GM12878 (cell line): ENCODE data around the gene ATIC.

ENCODE experiments used
- CBX5 ChIP-seq: sonication (generic); IDR thresholded peaks from 2 replicates; pipeline ENCODE4 v1.6.1; 2016; ENCODE audit warnings: low read depth, moderate library complexity, mild to moderate bottlenecking, inconsistent platforms
- EP300 ChIP-seq, 2 experiments: fragments of 150-350 bp in 1 of 2; IDR thresholded peaks; 2 replicates each; pipeline ENCODE4 v1.6.1; 2011 to 2012; ENCODE audit warnings: low read depth in 2 of 2, low read length in 2 of 2, borderline replicate concordance in 1 of 2, improper control_type of control experiment in 1 of 2, inconsistent platforms in 1 of 2; ENCODE audit not compliant: control insufficient read depth in 1 of 2
- GABPA ChIP-seq: IDR thresholded peaks from 2 replicates; pipeline ENCODE4 v1.6.1; 2014; ENCODE audit warnings: antibody characterized with exemption, low read depth, mild to moderate bottlenecking, inconsistent platforms
- NFIC ChIP-seq: IDR thresholded peaks from 2 replicates; pipeline ENCODE4 v1.6.1; 2012; ENCODE audit warnings: low read depth, mild to moderate bottlenecking, inconsistent platforms, low read length, moderate library complexity
- POLR2A ChIP-seq: IDR thresholded peaks from 2 replicates; pipeline ENCODE4 v1.6.1; 2011; ENCODE audit warnings: low read depth, mild to moderate bottlenecking, low read length
- RBBP5 ChIP-seq: fragments of 200-600 bp; sonication (generic); conservative IDR thresholded peaks from 2 replicates; pipeline ENCODE4 v1.6.1; 2016
- RELA ChIP-seq: fragments of 450-650 bp; IDR thresholded peaks from 2 replicates; pipeline ENCODE4 v1.8.0; 2014; ENCODE audit warnings: borderline replicate concordance; ENCODE audit not compliant: partially characterized antibody
- RFX5 ChIP-seq: IDR thresholded peaks from 2 replicates; pipeline ENCODE4 v1.6.1; 2011; ENCODE audit warnings: low read depth, low read length, improper control_type of control experiment
- SMC3 ChIP-seq: IDR thresholded peaks from 2 replicates; pipeline ENCODE4 v1.6.1; 2011; ENCODE audit warnings: low read length, improper control_type of control experiment, borderline replicate concordance
- TBL1XR1 ChIP-seq: IDR thresholded peaks from 2 replicates; pipeline ENCODE4 v1.6.1; 2012; ENCODE audit warnings: low read depth, low read length, improper control_type of control experiment
- TF ChIP-seq, protein P1 (sequence below): fragments of 450-650 bp; formaldehyde crosslinking; IDR thresholded peaks from 2 replicates; pipeline ENCODE4 v1.5.0; 2022; ENCODE audit warnings: mild to moderate bottlenecking, missing genetic modification characterization
- TF ChIP-seq, protein P2 (sequence below), 3 experiments: IDR thresholded peaks in 2 of 3; conservative IDR thresholded peaks in 1 of 3; 2 replicates each; pipeline ENCODE4 v1.5.1; 2011; ENCODE audit warnings: low read depth in 3 of 3, low read length in 3 of 3, mild to moderate bottlenecking in 3 of 3, control low read depth in 2 of 3, moderate library complexity in 2 of 3, inconsistent platforms in 1 of 3, mixed read lengths in 1 of 3; ENCODE audit not compliant: control insufficient read depth in 2 of 3, insufficient read depth in 1 of 3; ENCODE audit errors: extremely low read depth in 1 of 3
- TF ChIP-seq, protein P3 (sequence below): IDR thresholded peaks from 2 replicates; pipeline ENCODE4 v1.6.1; 2011; ENCODE audit warnings: low read depth, mild to moderate bottlenecking, low read length, moderate library complexity, borderline replicate concordance; ENCODE audit errors: extremely low read depth

DNA sequence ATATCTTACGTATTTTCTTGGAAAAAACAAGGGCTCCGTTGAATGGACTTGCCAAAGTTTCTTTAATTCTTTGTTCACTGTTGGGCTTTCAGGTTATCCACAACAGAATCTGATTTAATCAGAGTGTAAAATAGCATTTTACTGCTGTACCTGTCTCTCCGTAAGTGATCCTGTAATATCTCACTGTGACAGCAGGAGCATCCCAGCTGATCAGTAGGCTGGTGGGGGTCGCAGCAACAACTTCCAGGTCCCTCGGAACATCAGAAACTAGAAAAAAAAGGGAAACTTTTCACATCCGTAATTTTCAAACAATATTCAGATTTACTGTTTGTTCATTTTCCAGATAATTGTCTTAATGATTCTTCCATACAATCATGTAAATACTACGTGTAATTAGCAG, 72.9 kb downstream of the ATIC start:
- TF ChIP-seq, protein P1, sequence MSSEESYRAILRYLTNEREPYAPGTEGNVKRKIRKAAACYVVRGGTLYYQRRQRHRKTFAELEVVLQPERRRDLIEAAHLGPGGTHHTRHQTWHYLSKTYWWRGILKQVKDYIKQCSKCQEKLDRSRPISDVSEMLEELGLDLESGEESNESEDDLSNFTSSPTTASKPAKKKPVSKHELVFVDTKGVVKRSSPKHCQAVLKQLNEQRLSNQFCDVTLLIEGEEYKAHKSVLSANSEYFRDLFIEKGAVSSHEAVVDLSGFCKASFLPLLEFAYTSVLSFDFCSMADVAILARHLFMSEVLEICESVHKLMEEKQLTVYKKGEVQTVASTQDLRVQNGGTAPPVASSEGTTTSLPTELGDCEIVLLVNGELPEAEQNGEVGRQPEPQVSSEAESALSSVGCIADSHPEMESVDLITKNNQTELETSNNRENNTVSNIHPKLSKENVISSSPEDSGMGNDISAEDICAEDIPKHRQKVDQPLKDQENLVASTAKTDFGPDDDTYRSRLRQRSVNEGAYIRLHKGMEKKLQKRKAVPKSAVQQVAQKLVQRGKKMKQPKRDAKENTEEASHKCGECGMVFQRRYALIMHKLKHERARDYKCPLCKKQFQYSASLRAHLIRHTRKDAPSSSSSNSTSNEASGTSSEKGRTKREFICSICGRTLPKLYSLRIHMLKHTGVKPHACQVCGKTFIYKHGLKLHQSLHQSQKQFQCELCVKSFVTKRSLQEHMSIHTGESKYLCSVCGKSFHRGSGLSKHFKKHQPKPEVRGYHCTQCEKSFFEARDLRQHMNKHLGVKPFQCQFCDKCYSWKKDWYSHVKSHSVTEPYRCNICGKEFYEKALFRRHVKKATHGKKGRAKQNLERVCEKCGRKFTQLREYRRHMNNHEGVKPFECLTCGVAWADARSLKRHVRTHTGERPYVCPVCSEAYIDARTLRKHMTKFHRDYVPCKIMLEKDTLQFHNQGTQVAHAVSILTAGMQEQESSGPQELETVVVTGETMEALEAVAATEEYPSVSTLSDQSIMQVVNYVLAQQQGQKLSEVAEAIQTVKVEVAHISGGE (CRISPR knock-in tag) = no peak
- no peak for TF ChIP-seq GABPA
- TF ChIP-seq EP300 (IDR thresholded peaks at IDR 0.05; ENCODE audit: borderline replicate concordance in 1 of 2, control insufficient read depth in 1 of 2, low read depth in 2 of 2, low read length in 2 of 2) = no peak
- TF ChIP-seq TBL1XR1 = no peak
- TF ChIP-seq RFX5 = no peak
- no peak for TF ChIP-seq RELA
- TF ChIP-seq, protein P2, sequence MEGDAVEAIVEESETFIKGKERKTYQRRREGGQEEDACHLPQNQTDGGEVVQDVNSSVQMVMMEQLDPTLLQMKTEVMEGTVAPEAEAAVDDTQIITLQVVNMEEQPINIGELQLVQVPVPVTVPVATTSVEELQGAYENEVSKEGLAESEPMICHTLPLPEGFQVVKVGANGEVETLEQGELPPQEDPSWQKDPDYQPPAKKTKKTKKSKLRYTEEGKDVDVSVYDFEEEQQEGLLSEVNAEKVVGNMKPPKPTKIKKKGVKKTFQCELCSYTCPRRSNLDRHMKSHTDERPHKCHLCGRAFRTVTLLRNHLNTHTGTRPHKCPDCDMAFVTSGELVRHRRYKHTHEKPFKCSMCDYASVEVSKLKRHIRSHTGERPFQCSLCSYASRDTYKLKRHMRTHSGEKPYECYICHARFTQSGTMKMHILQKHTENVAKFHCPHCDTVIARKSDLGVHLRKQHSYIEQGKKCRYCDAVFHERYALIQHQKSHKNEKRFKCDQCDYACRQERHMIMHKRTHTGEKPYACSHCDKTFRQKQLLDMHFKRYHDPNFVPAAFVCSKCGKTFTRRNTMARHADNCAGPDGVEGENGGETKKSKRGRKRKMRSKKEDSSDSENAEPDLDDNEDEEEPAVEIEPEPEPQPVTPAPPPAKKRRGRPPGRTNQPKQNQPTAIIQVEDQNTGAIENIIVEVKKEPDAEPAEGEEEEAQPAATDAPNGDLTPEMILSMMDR (IDR thresholded peaks at IDR 0.05 in 2 of 3, conservative IDR thresholded peaks at IDR 0.05 in 1 of 3; ENCODE audit: control insufficient read depth in 2 of 3, extremely low read depth in 1 of 3, insufficient read depth in 1 of 3, low read depth in 3 of 3, low read length in 3 of 3) = no peak
- TF ChIP-seq RBBP5 = no peak
- TF ChIP-seq NFIC = no peak
- TF ChIP-seq, protein P3, sequence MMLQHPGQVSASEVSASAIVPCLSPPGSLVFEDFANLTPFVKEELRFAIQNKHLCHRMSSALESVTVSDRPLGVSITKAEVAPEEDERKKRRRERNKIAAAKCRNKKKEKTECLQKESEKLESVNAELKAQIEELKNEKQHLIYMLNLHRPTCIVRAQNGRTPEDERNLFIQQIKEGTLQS = no peak
- no peak for TF ChIP-seq CBX5
- no peak for TF ChIP-seq SMC3
- no peak for TF ChIP-seq POLR2A
